Measurements from ENCODE around the gene KREMEN2.

GRCh38 chr16:2999929-3000328 is 35.9 kb downstream of the KREMEN2 start:
- TF ChIP-seq CTCF (conservative IDR thresholded peaks at IDR 0.05; ENCODE audit: low read length): no peak
- TF ChIP-seq EZH2phosphoT487 (IDR thresholded peaks at IDR 0.05; ENCODE audit: borderline replicate concordance): no peak
